ENCODE results near the gene DDX20.

GRCh38 chr1:111725192-111725591 is 30.5 kb upstream of the DDX20 start:
- TF ChIP-seq CTCF (IDR thresholded peaks at IDR 0.05) (no peak), POLR2AphosphoS5 (IDR thresholded peaks at IDR 0.05) (no peak)
